Activated CD4-positive, CD25-positive, alpha-beta regulatory T cell (primary cell): ENCODE data around the gene TOX2.

Source experiments
- DNase-seq, 4 experiments: peaks; one replicate each; lab custom pipeline; 2025; lab: John Stamatoyannopoulos, UW

TOX2 gene

GRCh38 chr20:43976547-43976946 is 61.9 kb downstream of the TOX2 start:
- no peak for DNase-seq

- DNase-seq: no peak
These were observed 62.6 kb downstream of the TOX2 start for GRCh38 chr20:43977252-43977651.

GRCh38 chr20:43977962-43978361 is 63.3 kb downstream of the TOX2 start:
- DNase-seq: no peak

- no peak for DNase-seq
These were observed 65.0 kb downstream of the TOX2 start for GRCh38 chr20:43979576-43980105.

GRCh38 chr20:43981540-43981939 is 66.9 kb downstream of the TOX2 start:
- no peak for DNase-seq

- DNase-seq: no peak
These were observed 67.4 kb downstream of the TOX2 start for GRCh38 chr20:43982016-43982415.

GRCh38 chr20:43982886-43983285 is 68.2 kb downstream of the TOX2 start:
- no peak for DNase-seq

GRCh38 chr20:43983359-43983758 is 68.7 kb downstream of the TOX2 start:
- peak in 1 of 4 experiments; percentile 18 for DNase-seq

- no peak for DNase-seq
These were observed 69.3 kb downstream of the TOX2 start for GRCh38 chr20:43983904-43984361.

GRCh38 chr20:43984587-43984986 is 69.9 kb downstream of the TOX2 start:
- DNase-seq: no peak

- no peak for DNase-seq
These were observed 70.5 kb downstream of the TOX2 start for GRCh38 chr20:43985121-43985520.

- DNase-seq: no peak
These were observed 71.1 kb downstream of the TOX2 start for GRCh38 chr20:43985608-43986316.

- no peak for DNase-seq
These were observed 72.4 kb downstream of the TOX2 start for GRCh38 chr20:43987018-43987417.

- no peak for DNase-seq
These were observed 72.9 kb downstream of the TOX2 start for GRCh38 chr20:43987531-43987930.

- DNase-seq: no peak
These were observed 73.8 kb downstream of the TOX2 start for GRCh38 chr20:43988451-43988850.

GRCh38 chr20:43988867-43989266 is 74.2 kb downstream of the TOX2 start:
- no peak for DNase-seq

- no peak for DNase-seq
These were observed 76.6 kb downstream of the TOX2 start for GRCh38 chr20:43991261-43991660.

- DNase-seq: no peak
These were observed 77.3 kb downstream of the TOX2 start for GRCh38 chr20:43991982-43992381.

- DNase-seq: no peak
These were observed 78.2 kb downstream of the TOX2 start for GRCh38 chr20:43992885-43993284.

- DNase-seq: no peak
These were observed 78.9 kb downstream of the TOX2 start for GRCh38 chr20:43993560-43993959.

- no peak for DNase-seq
These were observed 79.9 kb downstream of the TOX2 start for GRCh38 chr20:43994486-43995100.

- DNase-seq: no peak
These were observed 81.0 kb downstream of the TOX2 start for GRCh38 chr20:43995645-43996044.

- no peak for DNase-seq
These were observed 81.7 kb downstream of the TOX2 start for GRCh38 chr20:43996240-43996930.
